CD4-positive, alpha-beta memory T cell (primary cell): Measurements from ENCODE around the gene OR2D2. TPM values are rescaled to one million over a fixed set of nuclear protein-coding genes. Genes with fewer than 3 reads are reported as not detected.
"Not testable (repeated sequence)": the region's sequence is repeated elsewhere in the genome, so short reads cannot be mapped to it uniquely, and the experiment has no call there.

Experiments
- CTCF ChIA-PET: fragments of 350-600 bp; sonication (Branson Sonifier 250); formaldehyde crosslinking; loops from one replicate; lab custom pipeline; 2021; ENCODE audit warnings: inconsistent platforms; ENCODE audit not compliant: partially characterized antibody; lab: Charles Lee
- POLR2A ChIA-PET: fragments of 350-600 bp; sonication (Branson Sonifier 250); formaldehyde crosslinking; loops from one replicate; lab custom pipeline; 2021; ENCODE audit not compliant: partially characterized antibody; lab: Charles Lee
- DNase-seq, 5 donors: peaks; one replicate each; pipeline versions ENCODE4 v3.0.0 to v3.0.0-alpha.2; 2020 to 2022; ENCODE audit warnings: mixed read lengths in 1 of 5
- H3K27ac ChIP-seq: one replicate; pipeline ENCODE4 v1.7.0; 2013; ENCODE audit warnings: low read depth, low read length
- H3K27me3 ChIP-seq: 2 replicates; pipeline ENCODE4 v1.7.0; 2013; ENCODE audit warnings: mild to moderate bottlenecking, low read length, moderate library complexity; ENCODE audit not compliant: insufficient read depth
- H3K36me3 ChIP-seq: 2 replicates; pipeline ENCODE4 v1.7.0; 2013; ENCODE audit warnings: mild to moderate bottlenecking, low read length, moderate library complexity; ENCODE audit not compliant: insufficient read depth
- H3K4me1 ChIP-seq: 2 replicates; pipeline ENCODE4 v1.7.0; 2013; ENCODE audit warnings: mild to moderate bottlenecking, low read length, moderate library complexity; ENCODE audit not compliant: insufficient read depth
- H3K4me3 ChIP-seq, 2 donors: one replicate each; pipeline ENCODE4 v1.7.0; 2013; ENCODE audit warnings: low read length in 2 of 2, mild to moderate bottlenecking in 1 of 2
- H3K9me3 ChIP-seq, 2 donors: one replicate each; pipeline ENCODE4 v1.7.0; 2013; ENCODE audit warnings: low read length in 2 of 2, control low read depth in 1 of 2; ENCODE audit not compliant: control insufficient read depth in 1 of 2
- H3K27ac Mint-ChIP-seq, 7 donors: one replicate each; pipeline ENCODE4 v1.8.0; 2020 to 2021; ENCODE audit warnings: mixed read lengths in 7 of 7, mild to moderate bottlenecking in 6 of 7, inconsistent platforms in 3 of 7, moderate library complexity in 3 of 7
- H3K27me3 Mint-ChIP-seq, 2 donors: one replicate each; pipeline ENCODE4 v1.8.0; 2020 to 2021; ENCODE audit warnings: mixed read lengths in 2 of 2
- H3K36me3 Mint-ChIP-seq, 2 donors: one replicate each; pipeline ENCODE4 v1.8.0; 2020 to 2021; ENCODE audit warnings: mixed read lengths in 2 of 2, inconsistent platforms in 1 of 2, mild to moderate bottlenecking in 1 of 2
- H3K4me1 Mint-ChIP-seq, 4 donors: one replicate each; pipeline ENCODE4 v1.8.0; 2020 to 2021; ENCODE audit warnings: mixed read lengths in 4 of 4, mild to moderate bottlenecking in 1 of 4
- H3K4me3 Mint-ChIP-seq, 8 donors: one replicate each; pipeline ENCODE4 v1.8.0; 2020 to 2021; ENCODE audit warnings: mixed read lengths in 8 of 8, mild to moderate bottlenecking in 7 of 8, moderate library complexity in 6 of 8, inconsistent platforms in 3 of 8
- H3K9me3 Mint-ChIP-seq, 8 donors: one replicate each; pipeline ENCODE4 v1.8.0; 2020 to 2021; ENCODE audit warnings: mixed read lengths in 8 of 8, mild to moderate bottlenecking in 5 of 8, inconsistent platforms in 3 of 8, moderate library complexity in 1 of 8
- intact Hi-C: fragments of 100-400 bp; cut with micrococcal nuclease; formaldehyde crosslinking; loops from one replicate; pipeline ENCODE4 v1.15.1; 2023
- polyA plus RNA-seq, 2 donors: library from polyadenylated mRNA; unstranded; fragments of 300-500 nt; fragmentation: Illumina TruSeq; gene quantifications; one replicate each; pipeline ENCODE4 v1.2.3, GENCODE V29; 2021
- total RNA-seq, 2 experiments: library from RNA; stranded (reverse); gene quantifications; one replicate each; pipeline ENCODE4 v1.2.3, GENCODE V29; 2021

Gene OR2D2
- total and polyA plus RNA-seq, 4 experiments from 2014 or later = not detected

- ChIA-PET POLR2A (no interaction called here), CTCF (no interaction called here)
- no peak overlapping the region for H3K27ac ChIP-seq
- no peaks in the 10 kb centered on the region for H3K36me3 ChIP-seq
- DNase-seq = no peak
- H3K4me1 ChIP-seq = no peaks in the 10 kb centered on the region
- intact Hi-C loops = no loop called here
- peaks cover 9 to 15% of the 10 kb centered on the region in 2 donors for H3K27me3 Mint-ChIP-seq
- no peaks in the 10 kb centered on the region for H3K27me3 ChIP-seq
- H3K4me3 ChIP-seq = no peak overlapping the region
- no peaks in the 10 kb centered on the region for H3K36me3 Mint-ChIP-seq
- peaks cover 0 to 3% (median 0%) of the 10 kb centered on the region in 8 donors for H3K9me3 Mint-ChIP-seq
- no peak overlapping the region for H3K4me3 Mint-ChIP-seq
- no peaks in the 10 kb centered on the region for H3K9me3 ChIP-seq
- no peaks in the 10 kb centered on the region for H3K4me1 Mint-ChIP-seq
- no peak overlapping the region for H3K27ac Mint-ChIP-seq
These were observed 8.2 kb upstream of the OR2D2 start for GRCh38 chr11:6900327-6900999.

GRCh38 chr11:6898911-6899310, 6.6 kb upstream of the OR2D2 start:
- H3K27ac ChIP-seq = no peak overlapping the region
- H3K36me3 ChIP-seq = no peaks in the 10 kb centered on the region
- H3K9me3 Mint-ChIP-seq = no peaks in the 10 kb centered on the region
- H3K4me3 ChIP-seq = no peak overlapping the region
- no peaks in the 10 kb centered on the region for H3K9me3 ChIP-seq
- H3K4me1 Mint-ChIP-seq = no peaks in the 10 kb centered on the region
- POLR2A ChIA-PET = no interaction called here
- intact Hi-C loops = no loop called here
- no peak for DNase-seq
- H3K4me3 Mint-ChIP-seq = no peak overlapping the region
- H3K27ac Mint-ChIP-seq = no peak overlapping the region
- CTCF ChIA-PET = no interaction called here
- no peaks in the 10 kb centered on the region for H3K36me3 Mint-ChIP-seq
- peaks cover 9 to 12% of the 10 kb centered on the region in 2 donors for H3K27me3 Mint-ChIP-seq
- H3K27me3 ChIP-seq = no peaks in the 10 kb centered on the region
- no peaks in the 10 kb centered on the region for H3K4me1 ChIP-seq

- H3K36me3 ChIP-seq = no peaks in the 10 kb centered on the region
- H3K27me3 Mint-ChIP-seq = peaks cover 10 to 16% of the 10 kb centered on the region in 2 donors
- no peak for DNase-seq
- H3K4me3 ChIP-seq = no peak overlapping the region
- intact Hi-C loops = no loop called here
- no peak overlapping the region for H3K27ac ChIP-seq
- H3K9me3 ChIP-seq = no peaks in the 10 kb centered on the region
- H3K27me3 ChIP-seq = no peaks in the 10 kb centered on the region
- H3K4me3 Mint-ChIP-seq = no peak overlapping the region
- POLR2A ChIA-PET = no interaction called here
- H3K36me3 Mint-ChIP-seq = no peaks in the 10 kb centered on the region
- CTCF ChIA-PET = no interaction called here
- no peak overlapping the region for H3K27ac Mint-ChIP-seq
- no peaks in the 10 kb centered on the region for H3K9me3 Mint-ChIP-seq
- H3K4me1 ChIP-seq = no peaks in the 10 kb centered on the region
- no peaks in the 10 kb centered on the region for H3K4me1 Mint-ChIP-seq
These were observed 2.7 kb upstream of the OR2D2 start for GRCh38 chr11:6895010-6895409.

GRCh38 chr11:6894097-6894496, 1.8 kb upstream of the OR2D2 start:
- Mint-ChIP-seq H3K27me3 (peaks cover 13 to 14% of the 10 kb centered on the region in 2 donors), H3K9me3 (peaks cover 0 to 5% (median 0%) of the 10 kb centered on the region in 8 donors), H3K27ac (no peak overlapping the region), H3K36me3 (no peaks in the 10 kb centered on the region), H3K4me1 (no peaks in the 10 kb centered on the region), H3K4me3 (no peak overlapping the region)
- POLR2A ChIA-PET = no interaction called here
- DNase-seq = no peak
- CTCF ChIA-PET = no interaction called here
- Histone ChIP-seq H3K4me1 (no peaks in the 10 kb centered on the region), H3K9me3 (no peaks in the 10 kb centered on the region), H3K36me3 (no peaks in the 10 kb centered on the region), H3K27me3 (no peaks in the 10 kb centered on the region), H3K27ac (no peak overlapping the region), H3K4me3 (no peak overlapping the region)
- intact Hi-C loops = no loop called here

- CTCF ChIA-PET = no interaction called here
These were observed 2.5 kb downstream of the OR2D2 start for GRCh38 chr11:6889835-6890234.

GRCh38 chr11:6888830-6889229, 3.5 kb downstream of the OR2D2 start:
- Mint-ChIP-seq H3K4me1 (no peaks in the 10 kb centered on the region), H3K9me3 (peaks cover 0 to 8% (median 2%) of the 10 kb centered on the region in 8 donors), H3K27me3 (peaks cover 8 to 9% of the 10 kb centered on the region in 2 donors), H3K27ac (no peak overlapping the region), H3K4me3 (no peak overlapping the region), H3K36me3 (no peaks in the 10 kb centered on the region)
- intact Hi-C loops = no loop called here
- no peaks in the 10 kb centered on the region for H3K36me3 ChIP-seq
- ChIA-PET CTCF (no interaction called here), POLR2A (interaction anchor here (0.8 kb wide), 1 partner anchor 28 kb away, joined by 3 read pairs; no protein-coding TSS in a partner anchor)
- no peaks in the 10 kb centered on the region for H3K9me3 ChIP-seq
- H3K27ac ChIP-seq = no peak overlapping the region
- no peak for DNase-seq
- H3K4me1 ChIP-seq = no peaks in the 10 kb centered on the region
- peaks cover 7% of the 10 kb centered on the region for H3K27me3 ChIP-seq
- no peak overlapping the region for H3K4me3 ChIP-seq

More at GRCh38 chr11:6889835-6890234, 2.5 kb downstream of the OR2D2 start:
- H3K27ac ChIP-seq = no peak overlapping the region
- no peaks in the 10 kb centered on the region for H3K4me1 ChIP-seq
- Mint-ChIP-seq H3K36me3 (no peaks in the 10 kb centered on the region), H3K27ac (no peak overlapping the region), H3K27me3 (peaks cover 5 to 7% of the 10 kb centered on the region in 2 donors), H3K4me1 (no peaks in the 10 kb centered on the region), H3K4me3 (no peak overlapping the region), H3K9me3 (peaks cover 0 to 8% (median 2%) of the 10 kb centered on the region in 8 donors)
- POLR2A ChIA-PET = interaction anchor here (0.8 kb wide), 1 partner anchor 29 kb away, joined by 3 read pairs; no protein-coding TSS in a partner anchor
- peaks cover 7% of the 10 kb centered on the region for H3K27me3 ChIP-seq
- DNase-seq = no peak
- no peaks in the 10 kb centered on the region for H3K9me3 ChIP-seq
- intact Hi-C loops = no loop called here
- H3K4me3 ChIP-seq = no peak overlapping the region
- no peaks in the 10 kb centered on the region for H3K36me3 ChIP-seq

GRCh38 chr11:6887711-6888110, 4.6 kb downstream of the OR2D2 start:
- CTCF ChIA-PET, H3K27me3 ChIP-seq, H3K4me1 Mint-ChIP-seq, H3K4me3 Mint-ChIP-seq, H3K36me3 Mint-ChIP-seq, H3K9me3 ChIP-seq, H3K27ac ChIP-seq, H3K4me1 ChIP-seq, H3K4me3 ChIP-seq, H3K27ac Mint-ChIP-seq, intact Hi-C loops, POLR2A ChIA-PET, DNase-seq, H3K36me3 ChIP-seq, H3K9me3 Mint-ChIP-seq: not testable (repeated sequence)
- H3K27me3 Mint-ChIP-seq = peaks cover 9 to 15% of the 10 kb centered on the region in 2 donors
